ENCODE data around the gene MAN2B2.

MAN2B2 gene

DNA sequence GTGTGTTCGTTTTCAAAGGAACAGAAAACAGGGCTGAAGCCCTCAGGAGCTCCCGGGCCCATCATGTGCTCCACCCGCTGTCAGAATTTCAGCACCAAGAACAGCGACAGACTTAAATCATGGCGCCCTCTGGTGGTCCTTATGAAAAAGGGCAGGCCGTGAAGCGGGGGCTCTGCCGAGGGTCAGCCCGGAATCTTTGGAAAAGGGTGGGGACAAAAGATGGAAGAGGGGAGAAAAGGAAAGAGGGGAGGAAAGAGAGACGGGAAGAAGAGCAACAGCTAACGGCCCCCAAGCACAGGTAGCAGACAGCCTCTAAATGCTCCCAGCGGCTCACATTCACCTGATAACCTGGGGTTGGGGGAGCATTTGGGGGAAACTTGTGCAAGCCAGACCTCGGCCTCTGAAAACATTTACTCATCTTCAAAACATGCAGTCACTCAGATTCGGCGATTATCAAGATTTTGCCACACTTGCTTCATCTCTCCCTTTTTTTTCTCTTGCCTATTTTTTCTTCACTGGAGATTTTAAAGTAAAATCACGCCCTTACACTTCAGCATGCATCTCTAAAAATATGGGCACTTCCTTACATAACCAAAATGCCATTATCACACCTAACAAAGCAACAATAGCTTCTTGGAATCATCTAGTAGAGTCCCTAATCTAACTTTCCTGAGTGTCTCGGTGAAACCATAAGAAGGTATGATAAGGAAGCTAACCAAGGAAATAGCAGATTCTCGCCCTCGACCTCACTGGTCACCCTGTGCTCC, 28.1 kb upstream of the MAN2B2 start:
- no peak for DNase-seq

- no peak for DNase-seq
These were observed 26.6 kb upstream of the MAN2B2 start for GRCh38 chr4:6548201-6548881.

DNA sequence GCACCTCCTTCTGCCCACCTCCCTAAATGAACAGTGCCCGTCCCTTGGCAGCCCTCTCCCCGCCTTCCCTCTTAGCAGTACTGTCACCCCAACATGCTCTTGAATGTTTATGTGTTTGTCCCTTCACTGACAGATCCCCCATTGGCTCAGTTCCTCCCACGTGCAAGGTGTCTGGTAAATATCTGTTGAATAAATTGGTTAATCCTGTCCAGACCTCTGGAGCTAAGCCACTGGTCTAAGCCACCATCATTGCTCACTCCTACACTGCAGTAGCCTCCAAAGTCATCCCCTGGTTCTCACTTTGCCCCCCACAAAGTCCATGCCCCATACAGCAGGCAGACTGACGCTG, 26.1 kb upstream of the MAN2B2 start:
- no peak for DNase-seq

GRCh38 chr4:6549445-6549844, 25.5 kb upstream of the MAN2B2 start:
- no peak for DNase-seq

DNA sequence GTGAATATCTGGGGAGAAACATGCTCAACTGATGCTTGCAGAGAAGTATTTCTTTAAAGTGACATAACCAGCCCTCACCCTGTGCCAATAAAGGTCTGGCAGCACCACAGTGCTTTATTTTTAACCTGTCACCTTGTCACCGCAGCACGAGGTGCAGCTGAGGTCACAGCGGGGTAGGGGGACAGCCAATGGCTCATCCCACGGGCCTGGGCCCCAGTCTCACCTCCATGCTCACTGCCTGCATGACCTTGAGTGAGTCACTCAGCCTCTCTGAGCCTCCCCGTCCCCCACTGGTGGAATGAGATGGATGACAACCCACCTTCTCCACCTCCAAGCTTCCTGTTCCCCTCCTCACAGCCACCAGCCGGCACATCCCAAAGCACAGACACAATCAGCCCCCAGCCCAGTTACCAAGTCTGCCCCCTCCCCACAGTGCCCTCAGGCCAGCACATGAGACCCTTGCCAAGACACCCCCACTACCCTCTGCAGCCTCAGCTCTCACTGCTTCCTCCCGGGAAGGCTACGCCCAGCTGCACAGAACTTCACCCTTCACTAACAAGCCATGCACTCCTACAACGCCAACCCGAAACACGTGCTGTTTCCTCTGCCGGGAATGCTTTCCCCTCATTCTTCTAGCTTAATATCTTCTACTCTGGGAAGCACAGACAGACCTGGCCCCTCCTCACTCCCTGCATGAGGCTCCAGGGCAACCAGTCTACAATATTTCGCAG, 24.9 kb upstream of the MAN2B2 start:
- DNase-seq: no peak

GRCh38 chr4:6550821-6551220, 24.2 kb upstream of the MAN2B2 start:
- no peak for DNase-seq

DNA sequence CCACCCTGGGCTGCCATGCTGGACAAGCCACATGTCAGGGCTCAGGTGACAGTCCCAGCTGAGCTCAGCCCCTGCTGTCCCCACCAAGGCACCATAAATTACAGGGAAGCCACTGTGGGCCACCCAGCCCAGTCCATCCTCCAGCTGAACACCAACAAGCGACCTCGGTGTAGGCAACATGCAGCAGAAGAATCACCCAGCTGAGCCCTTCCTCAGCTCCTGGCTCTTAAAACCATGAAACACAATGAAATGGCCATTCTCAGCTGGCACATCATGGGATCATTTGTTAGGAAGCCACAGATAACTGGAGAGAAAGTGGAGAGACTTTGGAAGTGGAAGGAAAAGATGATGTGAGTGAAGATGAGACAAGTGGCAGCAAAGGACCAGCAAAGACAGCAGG, 23.3 kb upstream of the MAN2B2 start:
- DNase-seq: no peak

DNA sequence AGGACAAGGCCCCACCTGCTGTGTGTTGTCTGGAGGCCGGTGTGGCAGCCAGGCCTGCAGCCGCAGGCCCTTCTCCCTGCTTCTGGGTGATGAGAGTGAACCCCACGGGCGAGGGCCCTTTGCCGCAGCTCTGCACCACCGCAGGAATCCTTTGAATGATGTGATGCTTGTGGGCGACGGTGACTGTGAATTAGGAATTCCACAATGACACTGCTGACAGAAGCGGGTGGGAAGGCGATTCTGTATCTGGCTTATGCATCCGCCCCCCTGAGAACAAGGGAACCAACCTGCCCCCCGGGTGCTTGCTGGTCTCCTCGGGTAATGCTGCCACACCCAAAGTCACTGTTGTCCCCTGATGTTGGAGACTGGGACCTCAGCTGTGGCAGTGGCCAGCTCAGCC, 19.5 kb upstream of the MAN2B2 start:
- no peak for DNase-seq

GRCh38 chr4:6556263-6556662, 18.7 kb upstream of the MAN2B2 start:
- DNase-seq: no peak

- DNase-seq: no peak
These were observed 17.8 kb upstream of the MAN2B2 start for GRCh38 chr4:6557185-6557584.

DNA sequence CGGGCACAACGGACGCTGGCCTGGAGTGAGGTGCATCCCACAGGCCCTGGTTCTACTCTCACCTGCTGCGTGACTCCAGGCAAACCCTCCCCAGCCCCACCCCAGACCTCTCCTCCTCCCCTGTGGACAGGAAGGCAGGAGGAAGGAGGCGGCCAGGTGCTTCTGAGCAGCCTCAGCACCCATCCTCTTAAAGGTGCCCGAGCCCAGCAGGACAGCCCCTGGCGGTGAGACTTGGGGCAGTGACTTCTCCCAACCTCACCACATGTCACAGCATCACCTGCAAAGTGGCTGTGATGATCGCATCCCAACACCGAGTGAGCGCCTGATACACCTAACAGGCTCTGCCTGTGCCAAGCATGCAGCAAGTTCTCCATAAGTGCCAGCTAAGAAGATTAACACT, 17.1 kb upstream of the MAN2B2 start:
- no peak for DNase-seq

GRCh38 chr4:6560416-6561172, 14.4 kb upstream of the MAN2B2 start:
- DNase-seq: no peak

- DNase-seq: no peak
These were observed 13.8 kb upstream of the MAN2B2 start for GRCh38 chr4:6561173-6561516.

DNA sequence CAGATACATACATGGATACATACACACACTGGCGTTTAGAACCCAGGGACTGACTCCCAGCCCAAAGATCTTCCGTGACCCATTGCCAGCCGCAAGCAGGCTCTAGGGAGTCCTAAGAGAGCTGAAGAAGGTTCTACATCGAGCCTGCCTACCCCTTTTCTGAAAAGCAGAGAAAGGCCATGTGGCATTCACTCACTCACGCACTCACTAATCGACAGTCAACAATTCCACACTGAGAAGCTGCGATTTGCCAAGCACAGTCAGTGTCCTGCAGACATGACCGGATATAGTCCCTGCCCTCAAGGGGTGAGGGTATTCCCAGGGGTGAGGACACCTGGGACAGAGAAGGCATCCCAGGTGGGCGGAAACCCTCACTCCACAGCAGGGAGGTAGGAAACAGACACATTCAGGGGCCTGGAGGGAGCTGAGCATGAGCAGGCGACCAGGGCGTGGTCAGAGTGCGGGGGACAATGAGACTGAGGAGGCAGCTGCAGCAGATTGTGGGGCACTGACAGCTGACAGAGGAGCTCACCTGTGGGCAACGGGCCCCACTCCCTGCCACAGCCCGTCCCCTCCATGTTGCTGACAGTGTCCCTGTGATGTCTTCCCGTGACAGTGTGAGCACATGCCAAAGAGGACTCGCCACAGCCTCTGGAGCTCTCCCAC, 13.2 kb upstream of the MAN2B2 start:
- no peak for DNase-seq

- no peak for DNase-seq
These were observed 11.8 kb upstream of the MAN2B2 start for GRCh38 chr4:6562931-6563901.

DNA sequence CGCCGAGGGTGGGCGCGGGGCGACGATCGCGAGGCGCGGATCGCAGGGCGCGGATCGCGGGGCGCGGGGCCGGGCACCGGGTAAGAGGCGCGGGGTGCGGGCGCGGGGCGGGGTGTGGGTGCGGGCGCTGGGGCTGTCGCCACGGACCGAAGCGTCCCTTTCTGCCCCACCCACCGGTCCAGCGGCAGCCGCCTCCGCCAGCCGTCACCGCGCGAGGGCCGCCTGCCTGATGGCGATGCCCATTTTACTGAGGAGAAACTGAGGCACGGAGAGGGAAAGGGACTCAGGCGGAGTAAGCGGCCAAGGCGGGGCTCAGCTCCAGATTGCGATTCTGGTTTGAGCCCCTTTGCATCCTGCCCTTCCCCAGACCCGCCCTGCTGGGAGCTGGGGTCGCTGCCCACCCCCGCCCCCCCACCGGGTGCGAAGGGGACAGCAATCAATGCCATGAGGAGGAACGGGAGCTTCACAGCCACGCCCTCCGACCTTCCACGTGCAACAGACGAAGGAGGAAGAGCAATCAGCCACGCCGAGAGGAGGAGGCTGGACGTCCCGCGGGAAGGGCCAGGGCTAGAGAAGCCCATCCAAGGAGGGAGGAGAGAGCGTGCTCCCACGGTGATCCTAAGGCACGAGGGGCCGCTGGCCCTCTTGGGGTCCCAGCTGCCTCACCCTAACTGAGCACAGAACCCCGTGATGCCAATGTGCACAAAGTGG, 10.9 kb upstream of the MAN2B2 start:
- DNase-seq: no peak

GRCh38 chr4:6565691-6566390, 9.1 kb upstream of the MAN2B2 start:
- DNase-seq: no peak

DNA sequence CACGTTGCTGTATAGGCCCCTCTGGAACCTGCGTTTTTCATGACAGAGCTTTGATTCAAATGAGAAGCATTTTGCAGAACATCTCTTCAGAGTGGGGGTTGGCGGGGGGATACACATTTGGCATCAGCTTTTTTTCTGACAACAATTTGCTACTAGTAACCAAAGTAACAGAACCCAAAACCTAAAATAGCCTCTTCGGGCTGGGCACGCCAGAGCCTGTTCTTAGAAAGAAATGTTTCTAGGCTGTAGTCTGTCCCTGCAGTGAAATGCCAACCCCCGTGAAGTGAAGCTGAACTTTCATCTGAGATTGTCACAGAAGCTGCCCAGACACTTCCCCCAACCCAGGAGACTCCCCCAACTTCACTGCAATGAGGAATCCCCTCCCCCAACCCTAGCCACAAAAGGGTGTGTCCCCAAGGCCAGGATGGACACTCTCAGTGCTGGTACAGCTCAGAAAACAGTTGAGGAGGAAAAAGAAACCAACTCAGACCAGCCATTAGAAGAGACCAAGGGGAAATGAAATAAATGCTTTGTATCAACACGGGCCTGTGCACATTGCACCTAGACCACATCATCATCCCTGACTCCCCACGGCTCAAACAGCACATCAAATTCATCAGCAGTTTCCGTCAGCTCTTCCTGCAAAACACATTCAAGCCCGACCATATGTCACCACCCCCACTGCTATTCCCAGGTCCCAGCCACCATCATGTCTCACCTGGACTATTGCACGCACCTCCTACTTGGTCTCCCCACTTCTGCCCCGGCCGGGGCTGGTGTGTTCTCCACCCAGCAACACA, 8.4 kb upstream of the MAN2B2 start:
- no peak for DNase-seq

- no peak for DNase-seq
These were observed 7.8 kb upstream of the MAN2B2 start for GRCh38 chr4:6567218-6567617.

All from GOT3 (cell line).